Stimulated activated CD4-positive, alpha-beta T cell treated with anti-CD3 and anti-CD28 coated beads, Interleukin-15, amount 100 ng/mL, for 48 hours (primary cell): ENCODE measurements around the gene ABCB9.

Experiments used
- DNase-seq, 2 donors: peaks; one replicate each; pipeline ENCODE4 v3.0.0-alpha.2; 2020; ENCODE audit warnings: low read depth in 2 of 2

ABCB9 gene

GRCh38 chr12:122994781-122995502, 28.7 kb upstream of the ABCB9 start:
- no peak for DNase-seq

DNA sequence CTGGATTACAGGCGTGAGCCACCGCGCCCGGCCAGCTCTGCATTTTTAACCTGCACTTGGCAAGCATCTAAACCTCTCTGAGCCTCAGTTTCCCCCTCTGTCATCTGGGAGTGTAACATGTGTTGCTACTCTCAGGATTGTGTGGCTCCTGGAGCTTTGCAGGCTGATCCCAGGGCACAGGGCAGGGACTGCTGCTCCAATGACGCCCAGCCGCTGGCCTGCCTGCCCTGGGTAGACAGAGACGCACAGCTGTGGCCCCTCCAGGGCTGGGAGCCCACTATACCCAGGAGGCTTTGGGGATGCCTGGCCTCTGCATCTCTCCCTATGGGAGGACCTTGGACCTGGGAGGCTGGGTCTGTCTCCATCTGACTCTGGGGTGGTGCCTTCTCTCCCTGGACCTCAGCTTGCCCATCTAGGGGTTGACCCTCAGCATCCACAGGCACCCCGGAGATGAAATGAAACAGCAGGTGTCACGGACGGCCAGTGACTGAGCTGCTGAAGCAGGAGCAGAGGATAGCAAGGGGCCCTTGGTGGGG, 27.9 kb upstream of the ABCB9 start:
- DNase-seq: no peak

GRCh38 chr12:122992386-122992785, 26.1 kb upstream of the ABCB9 start:
- DNase-seq: no peak

- no peak for DNase-seq
Observed at GRCh38 chr12:122991623-122992275, 25.5 kb upstream of the ABCB9 start.

- DNase-seq: no peak
Observed at GRCh38 chr12:122990961-122991622, 24.8 kb upstream of the ABCB9 start.

GRCh38 chr12:122990561-122990960, 24.3 kb upstream of the ABCB9 start:
- no peak for DNase-seq

- no peak for DNase-seq
Observed at GRCh38 chr12:122989874-122990419, 23.7 kb upstream of the ABCB9 start.

GRCh38 chr12:122989225-122989839, 23.1 kb upstream of the ABCB9 start:
- no peak for DNase-seq

DNA sequence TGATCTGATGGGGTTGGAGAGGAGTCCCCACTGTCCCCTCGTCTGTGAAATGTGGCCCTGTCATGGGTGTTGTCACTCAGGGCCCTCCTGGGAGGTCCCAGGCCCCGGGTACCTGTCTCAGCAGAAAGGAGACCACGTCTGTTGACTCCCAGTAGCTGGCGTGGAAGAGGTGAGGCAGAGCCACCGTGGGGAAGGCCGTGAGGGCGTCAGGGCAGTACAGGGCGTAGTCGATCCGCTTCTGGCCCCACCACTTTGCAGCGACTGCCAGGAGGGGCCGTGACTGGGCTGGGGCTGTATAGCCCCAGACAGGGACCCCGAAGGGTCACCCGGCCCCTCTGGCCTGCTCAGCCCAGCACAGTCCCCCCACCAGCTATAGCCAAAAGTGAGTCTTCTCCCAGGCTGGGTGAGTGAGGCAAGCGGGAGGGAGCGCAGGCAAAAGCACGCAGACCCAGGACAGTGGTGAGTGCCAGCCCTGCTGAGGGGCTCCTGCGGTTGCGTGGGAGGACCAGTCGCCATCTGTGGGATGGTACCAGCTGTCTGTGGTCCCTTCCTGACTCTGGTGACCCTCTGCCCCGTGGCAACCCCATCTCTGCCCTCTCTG, 22.4 kb upstream of the ABCB9 start:
- DNase-seq: no peak

GRCh38 chr12:122988036-122988435, 21.8 kb upstream of the ABCB9 start:
- no peak for DNase-seq

- no peak for DNase-seq
Observed at GRCh38 chr12:122987086-122987951, 21.1 kb upstream of the ABCB9 start.

DNA sequence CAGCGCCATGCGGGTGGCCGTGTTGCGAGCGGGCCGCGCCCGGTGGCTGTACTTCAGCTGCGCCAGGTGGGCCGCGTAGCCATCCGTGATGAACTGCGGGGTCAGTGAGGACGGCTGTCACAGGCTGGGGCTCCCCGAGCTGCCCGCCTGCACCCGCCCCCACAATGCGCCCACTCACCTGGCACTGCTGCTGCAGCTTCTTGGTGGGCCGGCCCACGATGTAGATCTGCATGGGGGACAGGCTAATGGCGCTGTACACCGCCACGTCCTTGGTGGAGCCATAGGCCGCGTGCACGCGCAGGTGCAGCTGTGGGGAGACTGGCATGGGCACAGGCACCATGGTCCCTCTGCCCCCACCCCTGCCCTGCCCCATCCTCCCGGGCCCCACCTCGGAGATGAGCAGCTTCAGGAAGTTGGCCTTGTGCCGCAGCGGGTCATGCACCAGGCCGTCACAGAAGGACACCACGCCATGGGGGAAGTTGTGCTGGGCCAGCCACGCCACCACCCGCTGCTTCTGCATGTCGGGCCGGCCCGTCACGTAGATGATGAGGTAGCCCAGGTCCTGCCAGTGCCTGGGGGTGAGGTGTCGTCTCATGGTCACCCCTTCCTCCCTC, 20.1 kb upstream of the ABCB9 start:
- no peak for DNase-seq

GRCh38 chr12:122985338-122986257, 19.3 kb upstream of the ABCB9 start:
- DNase-seq: no peak

GRCh38 chr12:122984612-122985337, 18.5 kb upstream of the ABCB9 start:
- no peak for DNase-seq

GRCh38 chr12:122983789-122984515, 17.7 kb upstream of the ABCB9 start:
- no peak for DNase-seq

DNA sequence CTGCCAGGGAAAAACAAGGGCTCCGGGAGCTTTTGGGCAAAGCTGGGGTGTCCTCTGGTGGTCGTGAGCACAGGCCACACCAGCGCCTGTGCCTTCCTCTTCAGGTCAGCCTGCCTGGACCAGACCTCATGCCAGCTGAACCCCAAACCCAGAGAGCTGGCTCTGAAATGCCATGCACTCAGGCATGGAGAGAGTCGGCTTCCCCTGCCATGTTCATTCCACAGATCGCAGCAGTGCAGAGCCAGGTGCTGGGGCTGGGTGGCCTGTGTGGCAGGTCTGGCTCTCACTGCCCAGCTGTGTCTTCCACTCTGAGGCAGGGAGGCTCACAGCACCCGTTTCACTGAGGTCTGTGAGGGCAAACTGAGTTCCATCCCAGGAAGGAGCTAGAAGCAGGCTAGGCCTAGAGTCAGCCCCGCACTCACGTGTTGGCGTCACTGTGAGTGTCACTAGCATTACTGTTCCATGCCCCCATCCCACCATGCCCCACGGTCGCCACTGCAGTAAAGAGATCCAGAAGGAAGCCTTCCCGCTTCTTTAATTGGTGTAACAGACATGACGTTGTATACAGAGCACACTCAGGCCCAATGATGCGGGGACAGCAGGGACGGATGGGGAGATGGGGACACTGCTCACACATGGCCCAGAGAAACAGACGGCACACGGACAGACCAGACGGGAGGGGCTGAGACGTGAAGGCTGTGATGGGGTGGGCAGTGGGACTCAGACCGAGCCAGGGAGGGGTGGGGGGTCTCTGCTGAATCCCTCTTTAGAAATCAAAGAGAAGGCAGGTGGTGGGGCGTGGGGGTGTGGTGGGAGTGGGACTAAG, 16.9 kb upstream of the ABCB9 start:
- DNase-seq: no peak

- DNase-seq: no peak
Observed at GRCh38 chr12:122982477-122982815, 16.2 kb upstream of the ABCB9 start.
